GM21737 (cell line): ENCODE results near the gene TRIM72.
A peak's percentile ranks its signal among the peaks of the same experiment; 100 is the strongest.
"Not testable (repeated sequence)": the region's sequence is repeated elsewhere in the genome, so short reads cannot be mapped to it uniquely, and the experiment has no call there.

ENCODE experiments used
- ATAC-seq: cut with Tn5 transposase; IDR thresholded peaks from one replicate; pipeline ENCODE4 v1.9.1; 2021; ENCODE audit warnings: mild to moderate bottlenecking, moderate library complexity; ENCODE audit not compliant: unreplicated experiment

The TRIM72 gene

DNA sequence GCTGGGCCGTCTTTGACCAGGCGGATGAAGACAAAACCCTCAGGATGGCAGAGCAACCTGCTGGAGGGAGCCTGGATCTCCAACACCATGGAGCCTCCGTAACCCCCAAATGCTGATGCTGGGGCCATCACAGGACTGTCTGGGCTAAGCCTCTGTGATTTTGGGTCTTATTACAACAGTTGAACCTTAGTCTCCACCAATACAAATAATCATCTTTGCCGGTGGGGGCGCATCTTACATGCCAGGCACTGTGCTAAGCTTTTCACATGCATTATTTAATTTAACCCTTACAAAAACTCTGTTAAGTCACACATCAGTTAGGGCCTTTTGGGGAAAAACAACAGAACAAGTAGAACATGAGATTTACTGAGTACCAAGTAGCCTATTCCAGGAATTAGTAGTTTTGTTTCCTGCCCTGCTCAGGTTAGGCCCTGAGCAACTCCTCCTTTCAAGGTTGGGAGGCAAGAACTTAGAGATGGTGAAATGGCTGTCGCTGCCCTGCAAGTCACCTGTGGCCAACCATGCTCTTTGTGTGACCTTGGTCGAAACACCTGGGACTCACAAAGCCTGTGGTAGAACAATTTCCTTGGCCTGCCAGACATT, 37.0 kb downstream of the TRIM72 start:
- ATAC-seq = no peak

DNA sequence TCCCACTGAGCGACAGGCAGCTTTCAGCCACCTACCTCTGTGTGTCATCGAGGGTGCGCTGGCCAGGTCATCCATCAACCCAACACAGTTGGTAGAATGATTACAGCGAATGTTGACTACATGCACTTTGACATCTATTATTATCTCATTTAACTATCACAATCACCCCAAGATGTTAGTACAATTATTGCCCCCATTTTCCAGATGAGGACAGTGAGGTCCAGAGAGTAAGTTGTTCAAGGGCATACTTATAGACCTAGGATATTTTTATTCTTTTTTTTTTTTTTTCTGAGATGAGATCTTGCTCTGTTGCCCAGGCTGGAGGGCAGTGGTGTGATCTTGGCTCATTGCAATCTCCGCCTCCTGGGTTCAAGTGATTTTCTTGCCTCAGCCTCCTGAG, 37.5 kb downstream of the TRIM72 start:
- no peak for ATAC-seq

DNA sequence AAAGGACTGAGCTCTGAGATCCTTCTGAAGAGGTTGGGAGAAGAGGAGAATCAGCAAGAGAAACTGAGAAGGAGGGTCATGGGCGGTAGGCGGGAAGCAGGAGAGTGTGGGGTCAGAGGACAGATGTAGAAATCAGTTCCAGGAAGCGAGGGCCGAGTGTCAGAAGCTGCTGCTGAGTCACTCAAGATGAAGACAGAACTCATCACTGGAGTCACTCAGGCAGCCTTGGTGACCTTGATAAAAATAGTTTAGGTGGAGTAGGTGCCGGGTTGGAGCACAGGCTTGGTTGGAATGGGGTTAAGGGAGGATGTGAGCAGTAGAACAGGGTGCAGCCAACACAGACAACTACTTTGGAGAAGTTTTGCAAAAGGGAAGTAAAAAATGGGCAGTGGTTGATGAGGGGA, 39.7 kb downstream of the TRIM72 start:
- no peak for ATAC-seq

DNA sequence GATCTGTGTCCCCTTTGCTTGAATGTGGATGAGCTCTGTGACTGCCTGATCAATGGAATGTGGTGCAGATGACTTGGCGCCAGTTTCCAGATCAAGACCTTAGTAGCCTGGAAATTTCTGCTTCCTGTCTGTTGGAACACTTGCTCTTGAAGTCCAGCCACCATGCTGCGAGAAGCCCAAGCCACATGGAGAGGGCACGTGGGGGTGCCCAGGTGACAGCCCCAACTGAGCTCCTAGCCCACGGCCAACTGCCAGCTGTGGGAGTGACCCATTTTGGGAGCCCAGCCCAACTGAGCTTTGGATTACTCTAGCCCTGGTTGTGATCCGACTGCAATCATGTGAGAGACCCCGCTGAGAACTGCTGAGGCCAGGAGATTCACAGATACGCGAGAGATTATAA, 42.5 kb downstream of the TRIM72 start:
- no peak for ATAC-seq

DNA sequence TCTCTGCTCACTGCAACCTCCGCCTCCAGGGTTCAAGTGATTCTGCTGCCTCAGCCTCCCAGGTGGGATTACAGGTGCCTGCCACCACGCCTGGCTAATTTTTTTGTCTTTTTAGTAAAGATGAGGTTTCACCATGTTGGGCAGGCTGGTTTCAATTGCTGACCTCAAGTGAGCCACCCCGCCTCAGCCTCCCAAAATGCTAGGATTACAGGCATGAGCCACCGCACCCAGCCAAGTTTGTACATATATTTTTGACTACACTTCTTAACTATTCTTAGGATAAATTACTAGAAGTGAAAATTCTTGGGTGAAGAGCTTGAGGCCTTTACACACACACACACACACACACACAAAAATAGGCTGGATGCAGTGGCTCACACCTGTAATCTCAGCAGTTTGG, 44.4 kb downstream of the TRIM72 start:
- no peak for ATAC-seq

DNA sequence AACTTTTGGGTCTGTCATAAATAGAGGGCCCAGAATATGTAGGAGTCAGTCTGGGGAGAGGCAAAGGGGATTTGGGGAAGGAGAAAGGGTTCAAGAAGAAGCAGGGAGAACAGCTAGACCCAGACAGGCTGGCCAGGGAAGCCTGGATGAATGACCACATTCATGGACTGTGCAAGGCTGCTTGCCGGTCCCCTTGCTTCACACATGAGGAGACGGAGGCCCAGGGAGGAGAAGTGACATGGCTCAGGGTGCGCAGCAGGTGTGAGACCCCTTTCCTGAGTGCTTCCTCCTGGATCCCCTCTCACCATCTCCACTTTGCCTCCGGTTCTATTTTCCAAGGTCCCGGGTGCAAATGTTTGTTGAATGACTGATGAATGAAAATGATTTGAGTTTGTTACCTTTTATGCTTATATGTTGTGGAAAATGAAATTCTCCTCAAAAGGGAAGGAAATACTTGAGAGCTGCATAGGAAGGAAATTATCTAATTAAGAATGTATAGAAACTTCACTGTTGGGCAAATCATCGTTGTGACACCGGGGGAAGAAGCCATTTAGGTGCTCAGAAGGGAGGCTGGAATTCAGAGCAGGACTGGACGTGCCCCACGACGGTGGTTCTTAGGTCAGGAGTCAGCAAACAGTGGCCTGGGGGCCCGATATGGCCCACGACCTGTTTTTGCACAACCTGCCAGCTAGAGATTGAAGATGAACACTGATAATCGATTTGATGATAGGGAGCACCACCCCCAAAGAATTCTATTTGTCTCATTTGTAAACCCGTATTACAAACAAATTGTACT, 46.4 kb downstream of the TRIM72 start:
- ATAC-seq = peak; percentile 26

DNA sequence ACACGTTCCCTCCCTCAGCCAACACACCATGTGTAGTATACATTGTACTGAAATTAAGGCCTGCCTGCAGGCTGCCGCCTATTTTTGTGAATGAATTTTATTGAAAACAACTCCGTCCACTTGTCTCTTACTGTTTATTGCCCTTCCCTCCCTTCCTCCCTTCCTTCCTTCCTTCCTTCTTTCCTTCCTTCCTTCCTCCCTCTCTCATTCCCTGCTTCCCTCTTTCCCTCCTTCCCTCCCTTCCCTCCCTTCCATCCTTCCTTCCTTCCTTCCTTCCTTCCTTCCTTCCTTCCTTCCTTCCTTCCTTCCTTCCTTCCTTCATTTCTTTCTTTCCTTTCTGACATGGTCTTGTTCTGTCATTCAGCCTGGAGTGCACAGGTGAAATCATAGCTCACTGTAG, 48.2 kb downstream of the TRIM72 start:
- ATAC-seq = no peak

DNA sequence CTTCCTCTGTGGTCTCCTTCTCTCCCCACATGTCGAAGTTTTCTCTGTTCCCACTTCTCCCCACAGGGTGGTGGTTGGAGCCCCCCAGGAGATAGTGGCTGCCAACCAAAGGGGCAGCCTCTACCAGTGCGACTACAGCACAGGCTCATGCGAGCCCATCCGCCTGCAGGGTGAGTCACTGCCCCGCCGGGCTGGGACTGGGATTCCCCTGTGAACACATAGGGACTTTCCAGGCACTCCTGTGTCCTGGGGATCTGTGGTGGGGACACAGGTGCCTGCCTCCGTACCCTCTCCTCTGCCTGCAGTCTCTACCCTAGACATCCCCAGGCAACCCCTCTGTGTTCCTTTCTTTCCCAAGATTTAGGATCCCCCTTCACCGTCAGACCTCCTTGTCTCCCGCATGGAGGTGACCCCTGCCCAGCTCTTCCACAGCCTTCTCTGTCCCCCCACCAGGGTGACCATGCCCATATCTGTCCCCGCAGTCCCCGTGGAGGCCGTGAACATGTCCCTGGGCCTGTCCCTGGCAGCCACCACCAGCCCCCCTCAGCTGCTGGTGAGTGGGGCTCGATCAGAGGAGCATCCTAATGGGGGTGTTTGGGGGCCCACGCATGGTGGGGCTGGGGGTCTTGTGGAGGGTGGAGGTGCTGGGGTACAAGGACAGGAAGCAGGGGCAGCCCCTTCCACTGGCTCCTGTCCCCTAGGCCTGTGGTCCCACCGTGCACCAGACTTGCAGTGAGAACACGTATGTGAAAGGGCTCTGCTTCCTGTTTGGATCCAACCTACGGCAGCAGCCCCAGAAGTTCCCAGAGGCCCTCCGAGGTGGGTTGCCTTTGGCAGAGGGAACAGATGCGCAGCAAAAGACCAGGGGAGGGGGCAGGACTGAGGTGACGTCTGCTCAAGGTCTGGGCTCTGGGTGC, 51.7 kb downstream of the TRIM72 start:
- peak; percentile 84 for ATAC-seq

DNA sequence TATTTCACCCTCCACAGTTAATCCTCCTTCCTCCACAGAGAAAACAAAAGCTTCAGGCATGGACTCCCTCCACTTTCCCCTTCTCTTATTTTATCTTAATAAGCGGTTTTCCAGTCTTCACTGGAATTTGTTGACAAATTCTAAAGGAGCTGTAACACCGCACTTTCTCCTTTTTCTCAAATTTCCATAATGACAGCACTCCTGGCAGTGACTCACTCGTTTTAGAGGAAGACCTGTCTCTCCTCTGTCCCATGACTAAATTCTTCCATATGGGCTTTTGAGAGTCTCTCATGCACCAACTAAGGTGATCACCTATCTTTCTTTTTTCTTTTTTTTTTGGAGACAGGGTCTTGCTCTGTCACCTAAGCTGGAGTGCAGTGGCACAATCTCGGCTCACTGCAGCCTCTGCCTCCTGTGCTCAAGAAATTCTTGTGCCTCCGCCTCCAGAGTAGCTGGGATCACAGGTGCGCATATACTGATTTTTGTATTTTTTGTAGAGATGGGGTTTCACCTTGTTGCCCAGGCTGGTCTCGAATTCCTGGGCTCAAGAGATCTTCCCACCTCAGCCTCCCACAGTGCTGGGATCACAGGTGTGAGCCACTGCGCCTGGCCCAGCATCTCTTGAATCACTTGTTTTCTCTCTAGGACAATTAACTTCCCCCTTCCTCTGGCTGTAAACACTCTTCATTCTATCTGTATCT, 53.6 kb downstream of the TRIM72 start:
- no peak for ATAC-seq

DNA sequence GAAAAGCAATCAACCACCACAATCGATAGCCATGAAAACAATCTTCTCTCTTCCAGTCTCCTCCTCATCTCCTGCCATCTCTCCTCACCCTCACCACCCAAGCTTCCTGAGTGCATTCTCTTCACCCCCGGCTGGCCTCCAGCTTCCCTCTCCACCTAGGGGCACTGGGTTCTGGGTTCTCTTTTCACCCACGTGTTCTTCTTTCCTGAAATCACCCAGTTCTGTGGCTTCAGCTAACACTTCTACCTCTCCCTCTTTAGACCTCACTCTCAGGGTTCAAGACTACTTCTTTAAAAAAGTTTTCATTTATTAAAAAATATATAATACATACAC, 54.1 kb downstream of the TRIM72 start:
- no peak for ATAC-seq

DNA sequence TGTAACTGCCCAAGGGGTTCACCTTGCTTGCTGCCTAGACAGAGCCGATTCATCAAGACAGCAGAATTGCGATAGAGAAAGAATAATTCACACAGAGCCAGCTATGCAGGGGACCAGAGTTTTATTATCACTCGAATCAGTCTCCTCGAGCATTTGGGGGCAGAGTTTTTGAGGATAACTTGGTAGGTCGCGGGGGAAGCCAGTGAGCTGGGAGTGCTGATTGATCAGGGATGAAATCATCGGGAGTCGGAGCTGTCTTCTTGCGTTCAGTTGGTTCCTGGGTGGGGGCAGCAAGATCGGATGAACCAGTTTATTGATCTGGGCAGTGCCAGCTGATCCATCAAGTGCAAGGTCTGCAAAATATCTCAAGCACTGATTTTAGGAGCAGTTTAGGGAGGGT, 55.0 kb downstream of the TRIM72 start:
- ATAC-seq = no peak

DNA sequence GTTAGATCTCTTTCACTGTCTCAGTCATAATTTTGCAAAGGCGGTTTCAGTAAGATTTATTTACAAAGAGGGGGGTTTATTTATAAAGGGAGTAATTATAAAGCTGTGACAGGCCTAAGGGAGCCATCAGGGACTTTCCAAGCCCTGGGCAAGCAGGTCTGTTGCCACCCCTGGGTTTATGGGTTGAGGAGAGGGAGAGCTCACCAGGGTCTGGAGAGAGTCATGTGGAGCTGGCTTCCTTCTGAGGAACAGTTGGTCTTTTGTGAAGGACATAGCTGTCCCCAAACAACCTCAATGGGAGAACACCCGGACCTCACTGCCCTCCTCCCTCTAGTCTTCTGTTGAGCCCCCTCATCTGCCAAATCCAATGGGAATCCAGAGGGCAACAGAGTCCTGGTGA, 55.6 kb downstream of the TRIM72 start:
- no peak for ATAC-seq

DNA sequence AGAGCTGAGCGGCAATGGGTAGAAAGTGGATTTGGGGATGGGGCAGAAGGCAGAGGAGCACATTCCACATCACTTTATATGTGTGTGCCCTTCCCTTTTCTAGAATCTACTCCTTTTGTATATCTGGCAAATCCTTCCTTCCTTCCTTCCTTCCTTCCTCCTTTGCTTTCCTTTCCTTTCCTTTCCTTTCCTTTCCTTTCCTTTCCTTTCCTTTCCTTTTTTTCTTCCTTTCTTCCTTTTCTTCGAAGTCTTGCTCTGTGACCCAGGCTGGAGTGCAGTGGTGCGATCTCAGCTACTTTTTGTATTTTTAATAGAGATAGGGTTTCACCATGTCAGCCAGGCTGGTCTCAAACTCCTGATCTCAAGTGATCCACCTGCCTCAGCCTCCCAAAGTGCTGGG, 56.1 kb downstream of the TRIM72 start:
- ATAC-seq = not testable (repeated sequence)

DNA sequence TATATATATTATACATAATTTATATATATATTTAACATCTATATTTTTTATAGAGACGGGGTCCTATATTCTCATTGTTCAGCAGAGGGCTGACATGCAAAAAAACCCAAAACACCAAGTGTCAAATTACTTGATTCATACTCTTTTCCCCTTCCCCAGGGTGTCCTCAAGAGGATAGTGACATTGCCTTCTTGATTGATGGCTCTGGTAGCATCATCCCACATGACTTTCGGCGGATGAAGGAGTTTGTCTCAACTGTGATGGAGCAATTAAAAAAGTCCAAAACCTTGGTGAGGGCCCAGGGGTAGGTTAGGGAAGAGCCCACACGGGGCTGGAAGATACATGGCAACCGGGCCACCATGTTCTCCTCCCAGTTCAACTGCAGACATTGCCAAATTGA, 56.9 kb downstream of the TRIM72 start:
- no peak for ATAC-seq

DNA sequence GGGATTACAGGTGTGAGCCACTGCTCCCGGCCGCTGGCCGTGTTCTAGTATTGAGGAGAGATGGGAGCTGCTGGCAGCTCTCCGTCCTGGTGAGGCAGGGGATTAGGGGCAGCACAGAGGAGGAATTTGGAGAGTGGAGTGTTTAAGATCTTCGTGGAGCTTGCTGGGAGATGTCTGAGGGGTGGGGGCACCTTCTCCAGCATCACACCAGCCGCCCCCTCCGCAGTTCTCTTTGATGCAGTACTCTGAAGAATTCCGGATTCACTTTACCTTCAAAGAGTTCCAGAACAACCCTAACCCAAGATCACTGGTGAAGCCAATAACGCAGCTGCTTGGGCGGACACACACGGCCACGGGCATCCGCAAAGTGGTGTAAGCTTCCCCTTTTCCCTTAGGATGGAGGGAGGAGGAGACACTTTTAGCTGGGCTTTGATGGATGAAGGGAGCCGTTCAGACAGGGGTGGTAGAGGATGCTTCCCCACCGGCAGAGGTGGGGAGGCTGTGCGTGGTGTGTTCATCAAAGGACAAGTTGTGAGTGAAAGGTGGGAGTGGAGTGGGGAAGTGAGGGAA, 57.8 kb downstream of the TRIM72 start:
- no peak for ATAC-seq

DNA sequence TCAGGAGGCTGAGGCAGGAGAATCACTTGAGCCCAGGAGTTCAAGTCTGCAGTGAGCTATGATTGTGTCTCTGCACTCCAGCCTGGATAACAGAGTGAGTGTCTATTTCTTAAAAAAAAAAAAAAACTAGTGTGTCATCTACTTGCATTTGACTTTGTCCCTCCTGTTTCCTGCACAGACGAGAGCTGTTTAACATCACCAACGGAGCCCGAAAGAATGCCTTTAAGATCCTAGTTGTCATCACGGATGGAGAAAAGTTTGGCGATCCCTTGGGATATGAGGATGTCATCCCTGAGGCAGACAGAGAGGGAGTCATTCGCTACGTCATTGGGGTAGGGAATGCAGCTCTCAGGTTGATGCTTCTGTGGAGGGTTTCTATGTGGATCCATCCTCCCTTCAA, 59.3 kb downstream of the TRIM72 start:
- ATAC-seq = no peak

DNA sequence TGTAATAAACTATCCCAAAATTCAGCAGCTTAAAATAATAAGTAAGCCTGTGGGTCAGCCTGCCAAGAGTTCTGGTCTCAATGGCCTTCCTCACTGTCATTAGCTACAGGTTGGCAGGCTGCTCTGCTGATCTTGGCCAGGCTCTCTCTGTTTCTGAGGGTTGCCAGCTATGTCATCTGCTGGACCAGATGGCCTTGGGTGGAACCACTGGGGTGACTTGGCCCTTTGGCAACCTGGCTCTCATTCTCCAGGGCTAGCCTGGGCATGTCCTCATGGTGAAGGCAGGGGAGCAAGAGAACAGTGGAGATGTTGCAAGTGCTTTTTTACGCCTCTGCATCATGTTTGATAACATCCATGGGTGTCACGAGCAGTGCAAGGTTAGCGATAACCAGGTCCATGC, 59.8 kb downstream of the TRIM72 start:
- no peak for ATAC-seq

DNA sequence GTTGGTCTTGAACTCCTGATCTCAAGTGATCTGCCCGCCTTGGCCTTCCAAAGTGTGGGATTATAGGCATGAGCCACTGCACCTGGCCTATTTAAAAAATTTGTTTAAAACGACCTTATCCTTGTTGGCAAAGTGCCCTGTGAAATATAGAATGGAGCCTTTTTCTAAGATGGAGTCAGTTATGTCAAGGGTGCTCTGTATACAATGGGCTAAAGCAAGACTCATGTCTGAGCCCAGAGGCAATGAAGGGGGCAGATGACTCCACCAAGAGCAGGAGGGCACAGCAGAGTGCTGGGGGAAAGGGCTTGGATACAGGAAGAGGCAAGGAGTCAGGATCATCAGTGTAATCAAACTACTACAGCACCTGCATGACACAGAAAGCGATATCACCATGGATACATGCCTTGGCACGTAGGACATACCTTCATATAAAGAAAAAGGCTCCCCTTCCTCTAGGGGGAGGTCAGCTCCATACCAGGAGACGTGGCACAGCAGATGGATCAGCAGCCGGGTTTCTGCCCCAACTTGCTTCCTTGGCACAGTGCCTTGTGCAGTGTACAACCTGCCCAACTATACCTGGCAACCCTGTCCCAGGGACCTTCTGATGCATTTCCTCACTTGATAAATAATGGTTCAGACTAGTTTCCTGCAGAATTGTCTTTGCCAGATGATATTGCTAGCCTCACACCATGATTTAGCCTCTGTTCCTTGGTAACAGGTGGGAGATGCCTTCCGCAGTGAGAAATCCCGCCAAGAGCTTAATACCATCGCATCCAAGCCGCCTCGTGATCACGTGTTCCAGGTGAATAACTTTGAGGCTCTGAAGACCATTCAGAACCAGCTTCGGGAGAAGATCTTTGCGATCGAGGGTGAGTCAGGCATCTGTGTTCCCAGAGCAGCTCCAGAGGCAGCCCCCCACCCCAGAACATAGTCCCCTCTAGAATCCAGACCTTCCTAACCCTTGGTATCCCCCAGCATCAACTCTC, 61.2 kb downstream of the TRIM72 start:
- ATAC-seq = no peak

DNA sequence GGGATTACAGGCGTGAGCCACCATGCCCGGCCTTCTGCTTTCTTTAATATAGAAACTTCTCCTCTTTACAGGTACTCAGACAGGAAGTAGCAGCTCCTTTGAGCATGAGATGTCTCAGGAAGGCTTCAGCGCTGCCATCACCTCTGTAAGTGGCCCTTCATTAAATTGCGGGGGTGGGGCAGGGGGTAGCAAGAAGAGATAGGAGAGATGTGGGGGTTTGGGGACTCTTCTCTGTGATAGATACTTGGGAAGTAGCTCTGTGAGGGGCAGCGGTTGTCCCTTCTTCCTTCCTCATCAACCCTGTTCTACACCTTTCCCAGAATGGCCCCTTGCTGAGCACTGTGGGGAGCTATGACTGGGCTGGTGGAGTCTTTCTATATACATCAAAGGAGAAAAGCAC, 62.7 kb downstream of the TRIM72 start:
- ATAC-seq = no peak
